GM10266 (cell line): ENCODE results near the gene GALNT9.

Experiments
- DNase-seq: peaks from one replicate; pipeline ENCODE4 v3.0.0; 2012; ENCODE audit errors: extremely low spot score
- TF ChIP-seq, protein P1 (sequence below): IDR thresholded peaks from 2 replicates; pipeline ENCODE4 v1.5.1; 2012; ENCODE audit warnings: mild to moderate bottlenecking, low read depth; ENCODE audit not compliant: control insufficient read depth, insufficient read depth; ENCODE audit errors: missing control alignments

Gene GALNT9

DNA sequence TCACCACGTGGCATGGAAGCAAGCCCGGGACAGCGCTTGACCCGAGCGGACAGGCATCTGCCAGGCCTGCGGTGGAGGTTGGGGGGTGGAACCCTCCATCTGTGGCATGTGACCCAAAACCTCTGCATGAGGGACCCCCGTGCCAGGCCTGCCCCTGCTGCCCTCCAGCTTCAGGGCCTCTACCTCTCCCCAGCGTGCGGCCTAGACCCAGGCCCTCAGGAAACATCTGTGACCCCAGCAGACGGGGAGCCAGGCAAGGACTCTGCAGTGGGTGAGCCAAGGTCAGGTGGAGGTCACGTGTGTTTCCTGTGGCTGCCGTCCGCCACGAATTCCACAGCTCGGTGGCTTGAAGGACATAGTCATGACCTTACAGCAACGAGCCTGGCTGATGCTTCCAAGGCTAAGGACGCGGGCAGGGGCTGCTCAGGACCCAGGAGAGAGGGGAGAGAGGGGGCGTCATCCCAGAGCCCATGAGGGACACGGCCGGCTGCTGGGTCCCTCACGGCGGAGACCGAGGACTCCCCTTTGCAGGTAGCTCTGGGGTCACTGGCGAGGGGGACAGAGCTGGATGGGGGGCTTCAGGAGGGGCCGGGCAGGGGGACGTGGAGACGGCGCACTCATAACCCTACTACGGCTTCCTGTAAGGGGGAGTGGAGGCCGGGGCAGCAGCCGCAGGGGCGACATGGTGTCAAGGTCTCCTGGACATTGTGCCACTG lies 91.5 kb downstream of the GALNT9 start:
- DNase-seq = no peak
- TF ChIP-seq, protein P1, sequence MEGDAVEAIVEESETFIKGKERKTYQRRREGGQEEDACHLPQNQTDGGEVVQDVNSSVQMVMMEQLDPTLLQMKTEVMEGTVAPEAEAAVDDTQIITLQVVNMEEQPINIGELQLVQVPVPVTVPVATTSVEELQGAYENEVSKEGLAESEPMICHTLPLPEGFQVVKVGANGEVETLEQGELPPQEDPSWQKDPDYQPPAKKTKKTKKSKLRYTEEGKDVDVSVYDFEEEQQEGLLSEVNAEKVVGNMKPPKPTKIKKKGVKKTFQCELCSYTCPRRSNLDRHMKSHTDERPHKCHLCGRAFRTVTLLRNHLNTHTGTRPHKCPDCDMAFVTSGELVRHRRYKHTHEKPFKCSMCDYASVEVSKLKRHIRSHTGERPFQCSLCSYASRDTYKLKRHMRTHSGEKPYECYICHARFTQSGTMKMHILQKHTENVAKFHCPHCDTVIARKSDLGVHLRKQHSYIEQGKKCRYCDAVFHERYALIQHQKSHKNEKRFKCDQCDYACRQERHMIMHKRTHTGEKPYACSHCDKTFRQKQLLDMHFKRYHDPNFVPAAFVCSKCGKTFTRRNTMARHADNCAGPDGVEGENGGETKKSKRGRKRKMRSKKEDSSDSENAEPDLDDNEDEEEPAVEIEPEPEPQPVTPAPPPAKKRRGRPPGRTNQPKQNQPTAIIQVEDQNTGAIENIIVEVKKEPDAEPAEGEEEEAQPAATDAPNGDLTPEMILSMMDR = no peak

DNA sequence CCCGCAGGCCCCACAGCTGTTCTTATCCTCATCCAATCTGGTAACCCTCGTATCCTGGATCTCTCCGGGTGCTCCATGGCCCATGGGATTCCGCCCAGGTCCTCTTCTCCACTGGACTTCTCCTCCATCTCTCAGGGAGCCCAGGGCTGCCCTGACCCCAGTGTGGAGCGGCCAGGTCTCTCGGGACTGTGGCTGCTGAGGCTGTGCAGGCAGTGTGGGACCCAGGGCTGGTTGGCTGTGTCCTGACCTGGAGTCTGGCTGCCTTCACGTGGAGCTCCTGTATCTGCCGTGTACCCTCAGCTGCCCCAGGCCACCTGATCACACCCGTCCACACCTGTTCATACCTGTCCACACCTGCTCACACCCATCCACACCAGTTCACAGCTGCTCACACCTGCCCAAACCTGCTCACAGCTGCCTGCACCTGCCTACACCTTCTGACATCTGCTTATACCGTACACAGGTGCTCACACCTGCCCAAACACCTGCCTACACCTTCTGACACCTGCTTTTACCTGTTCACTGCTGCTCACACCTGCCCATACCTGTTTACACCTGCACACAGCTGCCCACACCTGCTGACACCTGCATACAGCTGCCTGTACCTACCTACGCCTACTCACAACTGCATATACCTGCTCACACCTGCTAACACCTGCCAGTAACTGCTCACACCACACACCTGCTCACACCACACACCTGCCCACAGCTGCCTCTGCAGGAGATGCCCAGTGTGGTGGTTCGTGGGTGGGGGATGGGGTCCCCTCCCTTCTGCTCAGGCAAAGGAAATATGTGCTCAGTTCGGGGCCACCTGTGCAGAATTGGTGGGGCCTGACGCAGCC lies 92.2 kb downstream of the GALNT9 start:
- DNase-seq = no peak
- TF ChIP-seq, protein P1 = no peak

DNA sequence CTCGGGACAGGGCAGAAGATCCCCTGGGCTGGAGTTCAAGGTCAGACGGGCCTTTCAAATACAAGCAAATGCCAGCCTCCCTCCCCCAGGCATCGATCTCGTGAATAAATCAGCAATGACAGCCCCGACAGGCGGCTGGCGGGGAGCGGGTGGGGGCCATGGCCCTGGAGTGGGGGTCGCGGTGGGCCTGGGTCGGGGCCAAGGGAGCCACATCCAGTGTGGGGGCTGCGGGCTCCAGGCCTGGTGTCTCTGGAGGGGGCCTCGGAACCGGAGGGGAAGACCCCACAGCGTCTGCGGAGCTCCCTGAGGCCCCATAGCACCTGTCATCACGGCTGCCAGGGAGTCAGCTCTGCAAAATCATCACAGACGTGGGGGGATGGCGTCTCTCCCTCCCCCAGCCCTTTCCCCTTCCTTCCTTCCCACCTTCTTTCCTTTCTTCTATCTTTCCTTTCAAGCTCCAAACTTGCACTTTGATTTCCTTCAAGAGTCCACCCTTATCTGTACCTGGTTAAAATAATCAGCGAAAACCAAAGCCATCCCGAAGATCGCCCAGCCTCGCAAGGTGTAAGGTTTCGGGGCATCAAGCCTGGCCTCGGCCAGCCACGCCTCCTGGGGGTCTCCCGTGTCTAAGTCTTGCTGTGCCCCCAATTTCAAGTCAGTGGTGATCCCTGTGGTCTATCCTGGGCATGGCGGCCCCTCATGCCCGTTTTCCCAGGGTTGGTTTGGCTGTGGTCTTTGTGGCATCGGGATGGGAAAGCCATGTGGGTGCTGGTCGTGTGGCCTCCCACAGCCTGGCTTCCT lies 93.1 kb downstream of the GALNT9 start:
- TF ChIP-seq, protein P1 = no peak
- no peak for DNase-seq

DNA sequence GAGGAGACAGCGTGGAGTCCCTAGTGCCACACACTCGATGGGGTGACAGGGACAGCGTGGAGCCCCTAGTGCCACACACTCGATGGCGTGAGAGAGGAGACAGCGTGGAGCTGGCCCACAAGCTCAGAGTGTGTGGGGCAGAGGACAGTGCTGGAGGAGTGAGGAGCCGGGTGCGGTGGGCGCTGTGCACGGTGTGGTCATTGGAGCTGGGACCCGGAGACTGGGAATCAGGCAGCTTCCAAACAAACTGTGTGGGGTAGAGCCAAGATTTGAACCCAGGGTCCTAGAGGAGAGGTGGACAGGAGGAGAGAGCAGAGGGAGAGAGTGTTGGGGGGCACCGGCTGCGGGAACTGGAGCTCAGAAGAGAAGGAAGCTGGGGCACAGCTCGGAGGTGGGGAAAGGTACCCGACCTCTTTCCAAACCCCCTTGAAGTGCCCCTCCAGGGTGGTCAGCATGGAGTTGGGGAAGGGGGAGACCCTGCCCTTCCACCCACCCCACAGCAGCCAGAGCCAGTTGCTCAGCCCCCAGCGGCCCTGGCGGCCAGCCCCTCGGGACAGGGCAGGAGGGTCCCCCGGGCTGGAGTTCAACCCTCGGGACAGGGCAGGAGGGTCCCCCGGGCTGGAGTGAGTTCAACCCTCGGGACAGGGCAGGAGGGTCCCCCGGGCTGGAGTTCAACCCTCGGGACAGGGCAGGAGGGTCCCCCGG lies 94.1 kb downstream of the GALNT9 start:
- TF ChIP-seq, protein P1 = no peak
- DNase-seq = no peak

DNA sequence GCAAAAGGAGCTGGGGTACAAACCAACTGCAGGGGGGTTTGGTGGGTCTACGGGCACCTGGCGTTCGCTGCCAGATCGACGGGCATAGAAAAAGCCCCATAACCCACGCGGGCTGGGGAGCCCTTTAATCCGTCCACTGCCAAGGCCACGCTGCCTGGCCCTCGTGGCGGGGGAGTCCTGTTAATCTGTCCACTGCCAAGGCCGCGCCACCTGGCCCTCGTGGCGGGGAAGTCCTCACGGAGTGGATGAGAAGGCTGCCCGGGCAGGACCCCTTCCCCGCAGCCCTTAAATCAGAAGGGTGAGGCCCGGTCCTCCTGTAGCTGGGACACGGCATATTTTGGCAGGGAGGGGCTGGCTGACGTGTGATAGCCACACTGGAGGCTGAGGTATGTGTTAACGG lies 99.0 kb downstream of the GALNT9 start:
- DNase-seq = no peak
- TF ChIP-seq, protein P1 = no peak

DNA sequence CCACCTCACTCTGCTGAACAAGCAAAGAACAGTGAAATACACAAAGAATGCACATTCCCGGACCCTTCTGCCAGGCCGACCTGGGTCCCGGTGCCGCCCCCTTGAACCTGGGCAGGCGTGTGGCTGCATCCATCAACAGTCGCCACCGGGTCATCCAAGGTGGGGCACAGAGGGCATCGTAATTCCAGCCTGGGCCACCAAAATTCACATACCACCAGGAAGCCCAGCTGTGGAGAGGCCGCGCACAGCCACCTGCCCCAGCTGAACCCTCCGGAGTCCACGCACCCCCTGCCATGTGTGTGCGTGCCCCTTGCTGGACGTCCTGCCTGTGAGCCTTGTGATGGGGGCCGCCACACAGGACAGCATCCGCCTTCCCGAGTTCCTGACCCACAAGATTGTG lies 99.5 kb downstream of the GALNT9 start:
- TF ChIP-seq, protein P1 = no peak
- no peak for DNase-seq
